Heart right ventricle (tissue), 16 donors: ENCODE results near the gene SPINK4. TPM values are rescaled to one million over a fixed set of nuclear protein-coding genes. Genes with fewer than 3 reads are reported as not detected.

Experiments
- ATAC-seq, 8 donors: fragments of 200-7000 bp; cut with Tn5 transposase; one replicate each; pipeline ENCODE4 v1.9.1; 2020; ENCODE audit warnings: mild to moderate bottlenecking in 8 of 8, moderate library complexity in 8 of 8, moderate number of reproducible peaks in 1 of 8
- DNase-seq, 2 donors: peaks; one replicate each; pipeline ENCODE4 v3.0.0-alpha.2; 2020
- H3K27ac ChIP-seq, 10 donors: fragments of 200-600 bp; sonication (generic) in 2 of 10; one replicate each; pipeline versions ENCODE4 v1.5.0 to v1.8.0; 2020 to 2022; ENCODE audit warnings: mild to moderate bottlenecking in 3 of 10
- H3K27me3 ChIP-seq, 7 donors: fragments of 200-600 bp; one replicate each; pipeline ENCODE4 v1.8.0; 2021 to 2022; ENCODE audit warnings: mild to moderate bottlenecking in 2 of 7
- H3K36me3 ChIP-seq, 9 donors: fragments of 200-600 bp; sonication (generic) in 1 of 9; one replicate each; pipeline versions ENCODE4 v1.5.0 to v1.8.0; 2020 to 2022; ENCODE audit warnings: mild to moderate bottlenecking in 2 of 9
- H3K4me1 ChIP-seq, 9 donors: fragments of 200-600 bp; sonication (generic) in 1 of 9; one replicate each; pipeline versions ENCODE4 v1.5.0 to v1.8.0; 2020 to 2022; ENCODE audit warnings: mild to moderate bottlenecking in 4 of 9
- H3K4me3 ChIP-seq, 10 donors: fragments of 200-600 bp; sonication (generic) in 2 of 10; one replicate each; pipeline versions ENCODE4 v1.5.0 to v1.8.0; 2020 to 2022; ENCODE audit warnings: mild to moderate bottlenecking in 7 of 10, moderate library complexity in 2 of 10
- H3K9me3 ChIP-seq, 11 donors: fragments of 200-600 bp in 10 of 11; sonication (generic) in 2 of 11; one replicate each; pipeline versions ENCODE4 v1.5.0 to v1.8.0; 2013 to 2022; ENCODE audit warnings: mild to moderate bottlenecking in 2 of 11, control low read depth in 1 of 11, moderate library complexity in 1 of 11
- CTCF ChIP-seq, 9 donors: fragments of 200-600 bp; sonication (generic) in 2 of 9; IDR thresholded peaks; one replicate each; pipeline versions ENCODE4 v1.5.0 to v1.8.0; 2021 to 2022; ENCODE audit warnings: antibody characterized with exemption in 9 of 9, mild to moderate bottlenecking in 5 of 9, moderate library complexity in 1 of 9
- WGBS, 2 donors: extraction: QIAGEN DNeasy Blood & Tissue Kit; methylation state at CpG; one replicate each; pipeline ENCODE4 v1.1.7; 2013; ENCODE audit warnings: inconsistent platforms in 1 of 2; 5-methylcytosine and 5-hydroxymethylcytosine counted together
- intact Hi-C, 10 donors: fragments of 100-400 bp; cut with DNase I; formaldehyde crosslinking; loops; one replicate each; pipeline versions ENCODE4 v1.11.1 to v1.14.2; 2022
- polyA plus RNA-seq, 2 donors: library from polyadenylated mRNA; stranded (reverse); fragments of 200-250 nt; gene quantifications; one replicate each; pipeline ENCODE4 v1.2.3, GENCODE V29; 2013
- total RNA-seq, 10 donors: library from RNA; stranded (reverse); fragmentation: NEBNext Ultra II Directional in 3 of 10; extraction: Animal tissue kit (Norgen Biotek cat#: 25700) in 3 of 10; gene quantifications; one replicate each; pipeline versions ENCODE4 v1.2.1 to v1.2.4, GENCODE V29; 2021 to 2023
- donor health status: Arrhythmogenic right ventricular cardiomyopathy.
- donor health status: ischemic (EF 13 %, LVEDD 7.1; RV severe dilation, severe dysfunction).
- donor health status: healthy with polysubstance abuse.
- donor health status: DM: no; HTN: yes; CAD: no.
- donor health status: DM: no; HTN: no; CAD: no.
- donor health status: ischemic (EF 25% LVEDD 6.9; RV normal size, moderate dysfunction).
- donor health status: ischemic (EF 25% LVEDD 5.7; RV mildly dilated, moderate dysfunction).
- donor health status: healthy.
- donor health status: DM: yes; HTN: yes; CAD: no.
- donor health status: Ischemic cardiomyopathy.
- donor health status: ischemic (EF 35%, LVEDD 5.7; RV mildly dilated, moderate dysfunction).
- donor health status: nonischemic (EF 11% LVEDD 7.7; RV severe dilation, severe dysfunction).
- donor health status: DM: yes; HTN: yes; CAD: no.
- donor health status: PGD.
- donor health status: ischemic (EF 29% LVEDD 5.4; RV normal size, mild dysfunction).
- donor health status: nonischemic (EF 23%, LVEDD 6.1; RV moderate dilation, normal function).

SPINK4 gene
- total and polyA plus RNA-seq, 12 donors: not detected

GRCh38 chr9:33209394-33209793, 30.6 kb upstream of the SPINK4 start:
- ATAC-seq: no peak
- TF ChIP-seq CTCF (IDR thresholded peaks at IDR 0.05): no peak
- no peak overlapping the region for H3K4me3 ChIP-seq
- WGBS, 2 donors: 95% methylated on average over 1 of the region's 1 CpG
- H3K27me3 ChIP-seq: no peaks in the 10 kb centered on the region
- no peak overlapping the region for H3K27ac ChIP-seq
- no peaks in the 10 kb centered on the region for H3K9me3 ChIP-seq
- no peaks in the 10 kb centered on the region for H3K36me3 ChIP-seq
- H3K4me1 ChIP-seq: peaks cover 0 to 2% (median 0%) of the 10 kb centered on the region in 9 donors
- DNase-seq: no peak
- intact Hi-C loops: no loop called here

GRCh38 chr9:33210006-33210715, 29.8 kb upstream of the SPINK4 start:
- WGBS, 2 donors: 84 to 87% methylated on average over 4 of the region's 4 CpGs
- Histone ChIP-seq H3K9me3 (no peaks in the 10 kb centered on the region), H3K36me3 (no peaks in the 10 kb centered on the region), H3K4me1 (peaks cover 0 to 2% (median 0%) of the 10 kb centered on the region in 9 donors), H3K27me3 (no peaks in the 10 kb centered on the region), H3K27ac (no peak overlapping the region), H3K4me3 (no peak overlapping the region)
- intact Hi-C loops: no loop called here
- TF ChIP-seq CTCF (IDR thresholded peaks at IDR 0.05): no peak
- peak in 1 of 8 donors; percentile 48 for ATAC-seq
- DNase-seq: no peak

GRCh38 chr9:33211695-33212393, 28.1 kb upstream of the SPINK4 start:
- H3K36me3 ChIP-seq: no peaks in the 10 kb centered on the region
- H3K4me1 ChIP-seq: peaks cover 0 to 2% (median 0%) of the 10 kb centered on the region in 9 donors
- intact Hi-C loops: no loop called here
- no peak for TF ChIP-seq CTCF (IDR thresholded peaks at IDR 0.05)
- no peaks in the 10 kb centered on the region for H3K27me3 ChIP-seq
- WGBS, 2 donors: 45 to 51% methylated on average over 3 of the region's 3 CpGs
- ATAC-seq (peak in 3 of 8 donors; percentile 14 to 77 (median 19)), DNase-seq (no peak)
- no peak overlapping the region for H3K27ac ChIP-seq
- H3K9me3 ChIP-seq: no peaks in the 10 kb centered on the region
- no peak overlapping the region for H3K4me3 ChIP-seq

GRCh38 chr9:33220681-33221567, 19.0 kb upstream of the SPINK4 start:
- H3K36me3 ChIP-seq: no peaks in the 10 kb centered on the region
- DNase-seq (peak in 1 of 2 donors; percentile 20), ATAC-seq (peak; percentile 28 to 71 (median 44))
- peaks cover 0 to 26% (median 4%) of the 10 kb centered on the region in 9 donors for H3K4me1 ChIP-seq
- WGBS, 2 donors: 78 to 80% methylated on average over 14 of the region's 14 CpGs
- intact Hi-C loops: loop anchor here in 6 of 10 donors (5.0 to 10.0 kb wide), 3 partner anchors 46 to 54 kb away; partner anchors contain the start of gene B4GALT1 (in 1 of the 6)
- peak overlapping the region in 2 of 10 donors; percentile 1 to 62 for H3K27ac ChIP-seq
- no peak for TF ChIP-seq CTCF (IDR thresholded peaks at IDR 0.05)
- no peak overlapping the region for H3K4me3 ChIP-seq
- H3K27me3 ChIP-seq: no peaks in the 10 kb centered on the region
- no peaks in the 10 kb centered on the region for H3K9me3 ChIP-seq
